ENCODE data around the gene TAAR5.
"Not testable (repeated sequence)": the region's sequence is repeated elsewhere in the genome, so short reads cannot be mapped to it uniquely, and the experiment has no call there.

Gene TAAR5

GRCh38 chr6:132589454-132589853, at the start of gene TAAR5:
TSS of gene TAAR5 (minus strand) at chr6:132589741. CDS start at chr6:132589686, 55 bp downstream.
- no peak for DNase-seq

- not testable (repeated sequence) for DNase-seq
These were observed 47.6 kb upstream of the TAAR5 start for GRCh38 chr6:132637135-132637534.

GRCh38 chr6:132635906-132636305, 46.4 kb upstream of the TAAR5 start:
- not testable (repeated sequence) for DNase-seq

GRCh38 chr6:132635288-132635687, 45.7 kb upstream of the TAAR5 start:
- DNase-seq: not testable (repeated sequence)

- DNase-seq: peak in 1 of 2 donors; percentile 65
These were observed 45.3 kb upstream of the TAAR5 start for GRCh38 chr6:132634796-132635195.

GRCh38 chr6:132633362-132633761, 43.8 kb upstream of the TAAR5 start:
- no peak for DNase-seq

GRCh38 chr6:132624175-132624574, 34.6 kb upstream of the TAAR5 start, which contains the start of gene TAAR2:
TSS of gene TAAR2 (minus strand) at chr6:132624275. CDS start at chr6:132624275, 0 bp downstream.
- DNase-seq: no peak

- DNase-seq: no peak
These were observed 33.7 kb upstream of the TAAR5 start for GRCh38 chr6:132623106-132623845.

GRCh38 chr6:132616677-132617076, 27.1 kb upstream of the TAAR5 start:
- DNase-seq: no peak

- no peak for DNase-seq
These were observed 25.0 kb upstream of the TAAR5 start for GRCh38 chr6:132614554-132614953.

GRCh38 chr6:132612449-132613108, 23.0 kb upstream of the TAAR5 start:
- no peak for DNase-seq

GRCh38 chr6:132611616-132612015, 22.1 kb upstream of the TAAR5 start:
- no peak for DNase-seq

GRCh38 chr6:132607544-132608233, 18.1 kb upstream of the TAAR5 start:
- DNase-seq: no peak

GRCh38 chr6:132604635-132605152, 15.2 kb upstream of the TAAR5 start:
- DNase-seq: no peak

GRCh38 chr6:132600900-132601299, 11.4 kb upstream of the TAAR5 start:
- not testable (repeated sequence) for DNase-seq

- peak; percentile 9 to 26 for DNase-seq
These were observed 8.9 kb upstream of the TAAR5 start for GRCh38 chr6:132598473-132598872.

GRCh38 chr6:132596201-132596600, 6.7 kb upstream of the TAAR5 start:
- DNase-seq: no peak

GRCh38 chr6:132592855-132593254, 3.3 kb upstream of the TAAR5 start:
- peak; percentile 33 to 47 for DNase-seq

- no peak for DNase-seq
These were observed 821 bp upstream of the TAAR5 start for GRCh38 chr6:132590362-132590761.

GRCh38 chr6:132587424-132587823, 2.1 kb downstream of the TAAR5 start:
- peak; percentile 75 to 83 for DNase-seq

- no peak for DNase-seq
These were observed 4.8 kb downstream of the TAAR5 start for GRCh38 chr6:132584698-132585097.

- peak; percentile 86 to 93 for DNase-seq
These were observed 17.8 kb downstream of the TAAR5 start for GRCh38 chr6:132571774-132572173.

- DNase-seq: no peak
These were observed 19.2 kb downstream of the TAAR5 start, which contains the start of gene TAAR6 for GRCh38 chr6:132570221-132570777. TSS of gene TAAR6 (plus strand) at chr6:132570322. CDS start at chr6:132570322, 0 bp downstream.

All from inflammatory macrophage treated with lipopolysaccharide for 1 hour (primary cell).